HS-5 (cell line): ENCODE results near the gene CYB5A.

Experiments used
- DNase-seq: peaks from one replicate; pipeline ENCODE4 v3.0.0-alpha.2; 2012; ENCODE audit warnings: low read depth

The CYB5A gene

GRCh38 chr18:74244554-74244953, 47.2 kb downstream of the CYB5A start:
- DNase-seq, result no peak

- DNase-seq, result no peak
These were observed 48.6 kb downstream of the CYB5A start for GRCh38 chr18:74243127-74243526.

GRCh38 chr18:74242438-74243096, 49.2 kb downstream of the CYB5A start:
- DNase-seq, result no peak

- no peak for DNase-seq
These were observed 49.8 kb downstream of the CYB5A start for GRCh38 chr18:74241970-74242369.

- no peak for DNase-seq
These were observed 50.3 kb downstream of the CYB5A start for GRCh38 chr18:74241426-74241825.

DNA sequence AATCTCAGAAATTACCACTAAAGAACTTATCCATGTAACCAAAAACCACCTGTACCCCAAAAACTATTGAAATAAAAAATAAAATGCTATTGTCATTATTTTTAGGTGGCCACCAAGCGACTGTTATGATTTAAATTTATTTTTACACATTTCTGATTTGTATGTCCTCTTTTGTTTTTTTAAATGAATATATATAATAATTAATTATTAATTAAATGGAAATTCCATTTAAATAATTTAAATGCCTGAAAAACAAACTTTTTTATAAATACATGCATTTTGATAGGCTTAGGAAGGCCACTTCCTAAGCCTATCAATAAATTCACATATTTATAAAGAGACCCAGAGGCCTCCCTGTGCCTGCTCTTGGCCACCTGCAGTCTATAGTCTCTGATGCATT, 52.2 kb downstream of the CYB5A start:
- no peak for DNase-seq

GRCh38 chr18:74234326-74235171, 57.2 kb downstream of the CYB5A start:
- DNase-seq, result no peak

- no peak for DNase-seq
These were observed 57.8 kb downstream of the CYB5A start for GRCh38 chr18:74233933-74234325.

GRCh38 chr18:74230922-74231714, 60.6 kb downstream of the CYB5A start:
- DNase-seq, result no peak

DNA sequence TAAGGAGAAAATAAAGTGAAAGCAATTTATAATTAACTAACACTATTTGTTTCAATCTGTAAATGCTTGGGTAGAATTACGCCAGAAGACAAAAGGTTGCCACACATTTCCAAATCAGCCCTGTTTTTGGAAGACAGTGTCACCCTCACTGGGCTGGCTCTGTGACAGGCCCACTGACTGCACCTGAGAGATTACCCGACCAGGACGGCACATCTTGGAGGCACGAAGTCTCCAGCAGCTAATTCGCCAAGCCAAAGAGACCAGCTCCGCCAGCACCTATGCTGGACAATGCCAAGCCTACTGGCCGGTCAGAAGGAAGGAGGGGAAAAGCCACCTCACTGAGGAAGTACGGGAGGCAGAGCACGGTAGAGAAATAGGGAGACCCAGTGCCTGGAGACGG, 61.9 kb downstream of the CYB5A start:
- no peak for DNase-seq

DNA sequence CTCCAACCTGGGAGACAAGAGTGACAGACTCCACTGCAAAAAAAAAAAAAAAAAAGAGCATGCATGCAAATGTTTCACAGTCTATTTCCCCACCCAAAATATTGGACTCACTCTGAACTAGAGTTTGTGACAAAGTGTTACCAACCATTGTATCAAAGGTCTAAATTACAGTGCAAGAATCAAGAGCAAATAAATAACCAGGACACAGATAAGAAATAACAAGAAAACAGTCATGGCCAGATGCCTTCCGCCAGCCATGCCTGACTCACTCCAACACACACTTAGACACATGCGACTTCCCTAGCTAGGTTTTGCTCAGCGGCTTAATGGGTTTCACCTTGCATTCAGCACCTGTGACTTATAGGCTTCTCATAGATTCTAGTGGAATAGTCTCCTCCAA, 62.8 kb downstream of the CYB5A start:
- no peak for DNase-seq

GRCh38 chr18:74228312-74228711, 63.5 kb downstream of the CYB5A start:
- DNase-seq, result no peak

GRCh38 chr18:74226666-74227065, 65.1 kb downstream of the CYB5A start:
- DNase-seq, result no peak

- DNase-seq, result no peak
These were observed 65.6 kb downstream of the CYB5A start for GRCh38 chr18:74226156-74226555.

- no peak for DNase-seq
These were observed 66.4 kb downstream of the CYB5A start for GRCh38 chr18:74225193-74225840.

GRCh38 chr18:74222710-74223494, 68.9 kb downstream of the CYB5A start:
- DNase-seq, result no peak

DNA sequence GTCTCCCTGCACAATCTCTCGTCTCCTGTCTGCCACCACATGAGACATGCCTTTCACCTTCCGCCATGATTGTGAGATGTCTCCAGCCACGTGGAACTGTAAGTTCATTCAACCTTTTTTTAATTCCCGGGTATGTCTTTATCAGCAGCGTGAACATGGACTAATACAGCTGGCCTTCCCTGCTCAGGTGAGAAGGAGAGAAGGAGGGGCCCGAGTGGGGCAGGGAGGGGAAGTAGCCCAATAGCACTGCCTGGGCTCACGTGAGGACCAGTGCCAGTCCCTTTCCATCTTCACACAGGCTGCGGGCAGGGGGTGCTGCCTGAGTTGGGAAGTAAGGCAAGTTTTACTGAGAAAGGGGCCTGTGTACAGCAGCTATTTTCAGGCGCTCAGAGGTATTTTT, 70.7 kb downstream of the CYB5A start:
- DNase-seq, result no peak

DNA sequence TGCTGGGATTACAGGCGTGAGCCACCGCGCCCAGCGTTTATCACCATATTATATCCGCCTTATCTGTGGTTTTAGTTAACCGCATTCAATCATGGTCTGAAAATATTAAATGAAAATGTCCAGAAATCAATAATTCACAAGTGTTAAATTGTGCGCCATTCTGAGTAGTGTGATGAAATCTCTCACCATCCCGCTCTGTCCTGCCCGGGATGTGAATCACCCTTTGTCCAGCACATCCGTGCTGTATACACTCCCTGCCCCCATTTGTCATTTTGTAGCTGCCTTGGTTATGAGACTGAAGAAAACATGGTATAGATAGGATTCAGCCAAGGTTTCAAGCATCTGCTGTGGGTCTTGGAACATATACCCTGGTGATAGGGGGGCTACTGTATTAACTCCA, 72.7 kb downstream of the CYB5A start:
- no peak for DNase-seq

- no peak for DNase-seq
These were observed 74.2 kb downstream of the CYB5A start for GRCh38 chr18:74217476-74218143.

- DNase-seq, result no peak
These were observed 75.1 kb downstream of the CYB5A start for GRCh38 chr18:74216661-74217110.

GRCh38 chr18:74215863-74216262, 75.9 kb downstream of the CYB5A start:
- no peak for DNase-seq
